Activated CD4-positive, CD25-positive, alpha-beta regulatory T cell treated with anti-CD3 and anti-CD28 coated beads, Interleukin-2, amount 50 U/mL, for 16 hours (primary cell): ENCODE measurements around the gene CTNNBIP1.

Experiments
- DNase-seq: peaks from one replicate; pipeline ENCODE4 v3.0.0-alpha.2; 2020; ENCODE audit warnings: low read depth, low spot score

Gene CTNNBIP1

DNA sequence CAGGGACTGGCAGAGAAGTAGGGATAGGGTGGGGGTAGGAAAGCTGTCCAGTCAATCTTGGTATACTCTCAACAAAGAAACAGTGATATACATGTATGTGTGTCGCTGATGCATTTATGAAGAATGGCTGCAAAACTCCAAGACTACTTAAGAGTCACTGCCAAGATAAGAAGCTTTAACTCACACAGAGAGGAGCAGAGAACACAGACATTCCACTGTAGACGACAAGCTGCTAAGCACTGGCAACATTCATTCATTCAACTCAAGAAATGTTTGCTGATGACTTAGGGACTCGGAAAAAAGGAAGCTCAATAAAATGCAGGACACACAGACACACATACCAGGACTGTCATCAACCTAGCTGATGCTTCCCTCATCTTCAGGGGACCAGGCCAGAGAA lies 5.5 kb downstream of the CTNNBIP1 start:
- DNase-seq = no peak

DNA sequence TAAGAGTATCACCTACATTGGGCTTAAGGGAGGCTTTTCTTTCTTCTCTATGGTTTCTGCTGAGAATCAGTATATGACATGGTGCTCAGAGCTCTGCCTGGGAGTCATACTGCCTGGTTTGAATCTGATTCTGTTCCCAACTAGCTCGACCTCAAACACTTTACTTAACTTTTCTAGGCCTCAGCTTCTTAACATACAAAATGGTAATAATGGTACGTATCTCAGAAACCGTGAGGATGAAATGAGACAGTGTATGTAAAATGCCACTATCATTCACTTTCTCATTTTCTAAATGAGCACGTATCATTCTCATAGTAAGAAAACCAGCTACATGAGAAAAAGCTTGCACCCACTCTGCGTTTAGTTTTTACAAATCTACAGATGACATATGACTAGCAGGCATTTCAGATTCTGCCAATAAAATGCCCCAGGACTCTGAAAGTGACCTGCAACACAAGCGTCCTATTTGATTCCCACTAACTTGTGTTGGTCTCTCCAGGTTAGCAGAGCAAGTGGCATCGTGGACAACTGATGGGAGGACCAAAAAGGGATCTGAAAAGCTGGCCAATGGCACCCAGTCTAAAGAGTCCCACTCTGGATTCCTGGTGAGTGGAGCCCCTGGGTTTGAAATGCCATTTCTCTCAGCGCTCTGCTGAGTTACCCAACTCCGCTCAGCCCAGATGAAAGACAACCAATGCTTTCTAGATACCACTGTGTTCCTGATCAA lies 6.1 kb downstream of the CTNNBIP1 start:
- DNase-seq = no peak

- no peak for DNase-seq
Measured at GRCh38 chr1:9902060-9902452, 8.0 kb downstream of the CTNNBIP1 start.

GRCh38 chr1:9901148-9902059 lies 8.7 kb downstream of the CTNNBIP1 start:
- no peak for DNase-seq

GRCh38 chr1:9900142-9901043 lies 9.7 kb downstream of the CTNNBIP1 start:
- DNase-seq = no peak

DNA sequence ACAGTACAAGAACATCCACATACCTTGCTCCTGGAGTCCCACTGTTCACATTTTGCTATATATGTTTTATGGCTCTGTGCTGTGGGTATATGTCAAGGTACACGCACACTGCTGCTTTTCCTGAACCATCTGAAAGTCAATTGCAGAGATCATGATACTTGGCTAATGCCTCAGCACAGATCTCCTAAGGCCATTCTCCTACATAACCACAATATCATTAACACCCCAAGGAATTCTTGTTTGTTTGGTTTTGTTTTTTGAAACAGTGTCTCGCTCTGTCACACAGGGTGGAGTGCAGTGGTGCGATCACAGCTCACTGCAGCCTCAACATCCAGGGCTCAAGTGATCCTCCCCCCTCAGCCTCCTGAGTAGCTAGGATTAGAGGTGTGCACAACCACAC lies 16.0 kb downstream of the CTNNBIP1 start:
- no peak for DNase-seq

DNA sequence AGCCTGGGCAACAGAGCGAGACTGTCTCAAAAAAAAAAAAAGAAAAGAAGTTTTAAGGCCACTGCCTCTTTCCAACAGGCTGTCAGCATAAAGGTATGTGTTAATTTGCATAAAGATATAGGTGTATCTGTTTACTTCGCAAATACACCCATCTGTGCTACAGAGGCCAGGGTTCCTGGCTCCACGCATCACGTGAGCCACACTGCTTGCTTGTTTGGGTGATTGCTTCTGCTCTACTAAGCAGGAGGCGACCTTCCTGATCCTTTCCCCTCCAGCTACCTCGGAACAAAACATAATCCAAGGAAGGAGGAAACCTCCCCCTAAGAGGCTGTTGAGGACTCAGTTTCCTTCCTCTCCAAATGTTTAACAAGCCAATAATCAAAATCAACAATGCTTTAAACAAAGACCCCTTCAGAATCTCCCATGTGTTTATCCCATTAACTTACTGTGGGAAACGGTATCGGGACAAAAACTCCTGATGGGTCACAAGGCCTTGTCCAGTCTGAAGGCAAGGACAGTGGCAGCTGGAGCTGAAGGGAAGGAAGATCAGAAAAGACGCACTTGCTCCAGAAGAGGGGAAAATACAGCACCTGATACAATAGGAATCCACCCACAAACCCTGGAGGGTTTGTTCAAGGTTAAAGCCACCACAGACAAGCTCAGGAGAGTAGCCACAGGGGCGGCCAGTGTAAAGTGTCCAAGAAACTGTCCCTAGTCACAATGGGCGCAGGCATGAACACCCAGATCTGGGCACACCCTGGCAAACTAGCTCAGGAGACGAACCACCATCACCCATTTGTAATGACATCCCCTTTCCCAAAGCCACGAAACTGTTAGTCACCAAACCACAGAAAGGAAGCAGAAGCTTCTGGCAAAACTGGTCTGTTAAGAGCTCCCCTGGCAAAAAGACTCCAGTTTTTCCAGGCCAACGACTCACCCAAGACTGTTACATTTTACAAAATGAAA lies 17.2 kb downstream of the CTNNBIP1 start:
- no peak for DNase-seq

DNA sequence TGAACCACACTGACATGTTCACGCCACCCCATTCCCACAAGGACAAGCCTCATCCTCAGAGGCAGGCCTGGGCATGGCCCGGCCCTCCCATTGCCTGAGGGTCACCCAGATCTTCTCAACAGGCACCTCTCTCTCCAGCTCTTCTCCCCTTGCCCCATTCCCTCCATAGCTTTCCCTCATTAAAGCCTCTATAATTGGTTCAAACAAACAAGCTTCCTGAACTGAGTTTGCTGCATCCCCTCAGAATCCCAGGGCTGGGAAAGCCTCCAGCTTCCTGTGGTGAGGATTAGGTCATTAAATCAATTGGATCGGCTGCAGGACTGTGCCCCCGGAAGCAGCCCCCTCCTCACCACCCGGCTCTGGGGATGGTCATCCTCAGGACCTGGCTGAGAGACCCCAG lies 18.9 kb downstream of the CTNNBIP1 start:
- no peak for DNase-seq

DNA sequence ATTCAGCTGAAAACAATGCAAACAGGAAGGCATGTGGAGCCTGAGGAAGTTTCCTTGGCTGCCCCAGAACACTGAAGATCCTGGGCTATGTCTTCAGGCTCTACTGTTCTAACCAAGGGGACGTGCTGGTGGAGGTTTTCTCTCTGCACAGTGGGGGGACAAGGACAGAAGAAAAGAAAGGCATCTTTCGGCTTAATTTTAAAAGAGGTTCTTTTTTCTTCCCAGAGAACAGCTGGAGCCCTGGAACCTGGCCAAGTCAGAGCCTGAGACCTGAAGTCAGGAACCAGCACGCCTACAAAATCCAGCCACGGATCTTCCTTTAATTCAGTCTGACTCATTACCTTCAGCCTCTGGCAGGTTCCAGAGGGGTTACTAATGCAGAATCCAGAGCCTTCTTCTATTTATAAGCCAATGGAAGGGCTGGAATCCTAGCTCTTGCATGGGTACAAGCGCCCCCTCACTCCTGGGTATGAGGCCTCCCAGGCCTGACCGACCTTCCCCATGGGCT lies 19.8 kb downstream of the CTNNBIP1 start:
- no peak for DNase-seq

DNA sequence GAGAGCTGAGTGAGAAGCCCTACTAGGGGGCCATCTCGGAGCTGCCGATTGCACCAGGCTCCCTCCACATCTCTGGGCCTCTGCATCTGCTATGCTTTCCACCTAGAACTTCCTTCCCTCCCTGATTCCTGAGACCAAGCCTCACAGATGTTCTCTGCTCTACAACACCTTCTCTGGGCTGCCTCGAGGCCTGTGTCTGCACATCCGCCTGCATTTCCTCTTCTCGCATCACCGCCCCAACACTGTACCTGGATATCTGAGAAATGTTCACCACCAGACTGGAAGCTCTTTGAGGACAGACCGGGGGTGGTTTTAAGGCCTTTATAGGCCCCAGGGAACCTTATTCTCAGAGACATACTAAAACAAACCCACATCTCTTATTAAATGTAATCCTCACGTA lies 20.7 kb downstream of the CTNNBIP1 start:
- no peak for DNase-seq

- DNase-seq = no peak
Measured at GRCh38 chr1:9888886-9889285, 21.2 kb downstream of the CTNNBIP1 start.

DNA sequence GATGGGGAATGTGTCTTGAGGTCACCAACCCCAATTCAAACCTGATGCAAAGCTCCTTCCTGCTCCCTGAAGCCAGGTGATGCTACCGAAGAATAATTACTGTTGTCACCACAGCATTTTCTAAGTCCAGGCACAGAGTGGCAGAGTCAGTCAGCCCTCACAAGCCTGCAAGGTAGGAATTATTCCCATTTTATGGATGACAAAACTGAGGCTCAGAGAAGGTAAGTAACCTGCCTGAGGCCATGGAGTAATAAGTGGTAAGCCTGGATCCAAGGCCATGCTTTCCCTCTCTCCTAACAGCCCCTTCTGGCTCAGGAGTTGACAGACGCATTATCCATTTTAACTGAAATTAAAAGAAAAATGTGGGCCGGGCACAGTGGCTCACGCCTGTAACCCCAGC lies 23.0 kb downstream of the CTNNBIP1 start:
- no peak for DNase-seq

GRCh38 chr1:9886092-9886742 lies 23.9 kb downstream of the CTNNBIP1 start:
- DNase-seq = no peak

DNA sequence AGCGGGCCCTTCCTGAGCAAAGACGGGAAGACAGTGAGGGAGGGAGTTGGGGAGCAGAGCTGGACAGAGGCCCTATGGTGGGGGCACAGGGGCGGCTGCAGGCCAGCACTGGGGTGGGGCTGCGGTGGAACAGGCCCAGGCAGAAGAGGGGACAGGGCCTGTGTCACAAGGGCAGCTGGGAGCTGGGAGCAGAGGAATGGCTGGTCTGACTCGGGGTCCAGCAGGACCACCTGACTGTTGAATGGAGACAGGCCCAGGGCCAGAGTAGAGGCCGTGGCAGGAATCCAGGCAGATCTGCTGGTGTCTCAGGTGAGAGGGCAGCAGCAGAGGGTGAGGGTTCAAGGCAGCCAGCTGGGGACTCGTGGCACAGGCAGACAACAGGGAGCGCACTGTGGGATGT lies 25.3 kb downstream of the CTNNBIP1 start:
- no peak for DNase-seq

DNA sequence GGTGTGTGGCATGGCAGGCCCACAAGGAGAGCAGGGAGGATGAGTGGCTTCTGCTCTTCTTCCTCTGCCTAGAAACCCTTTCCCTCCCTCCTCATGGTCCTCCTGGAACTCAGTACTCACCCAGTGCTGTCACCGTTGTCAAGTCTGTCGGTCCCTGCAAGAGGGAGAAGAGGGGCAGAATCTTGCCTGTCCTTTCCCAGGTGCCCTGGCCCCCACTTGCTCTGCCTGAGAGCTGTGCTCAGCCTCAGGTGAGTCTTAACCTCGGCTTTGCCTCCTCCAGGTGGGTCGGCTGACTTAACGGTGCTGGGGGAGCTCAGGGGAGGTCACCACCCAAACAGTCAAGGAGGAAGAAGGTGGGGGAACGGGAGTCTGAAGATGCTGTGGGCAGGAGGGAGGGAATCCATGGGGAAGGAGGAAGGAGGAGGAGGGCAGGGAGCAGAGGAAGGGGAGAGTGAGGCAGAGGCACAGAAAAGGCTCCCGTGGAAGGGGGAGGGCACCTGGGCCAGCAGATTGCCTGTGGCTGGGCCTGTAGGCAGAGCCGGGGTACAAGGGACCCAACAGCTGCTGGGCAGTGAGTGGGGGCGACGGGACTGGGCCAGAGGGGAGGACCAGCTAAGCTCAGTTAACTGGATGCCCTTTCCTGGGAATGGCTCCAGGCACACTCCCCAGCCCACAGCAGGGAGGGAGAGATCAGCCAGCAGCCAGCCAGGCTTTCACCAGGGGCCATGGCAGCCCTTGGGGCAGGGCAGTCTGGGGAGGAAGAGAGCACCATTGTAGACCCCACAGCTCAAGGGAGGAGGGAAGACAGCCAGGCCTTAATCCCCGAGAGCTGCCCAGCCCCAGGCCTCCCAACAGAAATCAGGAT lies 26.3 kb downstream of the CTNNBIP1 start:
- no peak for DNase-seq

- DNase-seq = no peak
Measured at GRCh38 chr1:9882945-9883303, 27.1 kb downstream of the CTNNBIP1 start.

DNA sequence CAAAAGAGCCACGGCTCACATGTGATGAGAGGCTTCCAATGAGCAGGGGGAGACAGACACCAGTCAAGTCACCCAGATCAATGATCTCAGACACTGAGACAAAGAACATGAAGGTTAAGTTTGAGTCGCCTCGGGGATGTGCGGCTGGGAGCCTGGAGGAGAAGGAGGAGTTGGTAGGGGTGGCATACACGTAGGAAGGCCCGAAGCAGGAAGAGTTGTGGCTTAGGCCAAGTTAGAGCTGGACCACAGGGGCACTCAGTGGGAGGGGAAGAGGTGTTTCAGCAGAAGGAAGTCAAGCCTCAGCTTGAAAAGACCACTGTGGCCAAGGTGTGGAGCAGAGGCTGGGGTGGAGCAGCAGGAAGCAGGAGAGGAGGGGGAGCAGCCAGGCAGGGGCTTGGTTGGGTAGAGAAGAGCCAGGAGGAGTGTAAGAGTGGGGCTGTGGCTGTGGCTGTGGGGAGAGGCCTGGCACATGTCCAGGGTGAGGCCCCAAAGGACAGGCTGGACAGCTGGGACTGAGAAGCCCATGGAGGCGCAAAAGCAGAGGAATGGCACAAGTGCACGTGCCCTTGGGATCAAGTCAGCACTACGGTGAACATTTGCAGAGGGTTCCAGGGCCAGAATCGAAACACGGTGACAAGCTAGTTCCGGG lies 27.6 kb downstream of the CTNNBIP1 start:
- no peak for DNase-seq

GRCh38 chr1:9881838-9882249 lies 28.2 kb downstream of the CTNNBIP1 start:
- DNase-seq = no peak

GRCh38 chr1:9878404-9878803 lies 31.7 kb downstream of the CTNNBIP1 start:
- DNase-seq = no peak
